Activated T-cell treated with anti-CD3 and anti-CD28 coated beads, Interleukin-2, amount 50 U/mL, for 24 hours (primary cell): Measurements from ENCODE around the gene TLE1.

Experiments used
- DNase-seq: peaks from one replicate; pipeline ENCODE4 v3.0.0-alpha.2; 2020
- H3K27ac Mint-ChIP-seq: 2 replicates; pipeline ENCODE4 v1.8.0; 2020; ENCODE audit warnings: mild to moderate bottlenecking, mixed read lengths
- H3K27me3 Mint-ChIP-seq: 2 replicates; pipeline ENCODE4 v1.8.0; 2020; ENCODE audit warnings: mixed read lengths
- H3K36me3 Mint-ChIP-seq: 2 replicates; pipeline ENCODE4 v1.8.0; 2020; ENCODE audit warnings: low read depth, mixed read lengths
- H3K4me1 Mint-ChIP-seq: 2 replicates; pipeline ENCODE4 v1.8.0; 2020; ENCODE audit warnings: low read depth, mixed read lengths
- H3K4me3 Mint-ChIP-seq: 2 replicates; pipeline ENCODE4 v1.8.0; 2020; ENCODE audit warnings: mild to moderate bottlenecking, moderate library complexity, mixed read lengths
- H3K9me3 Mint-ChIP-seq: 2 replicates; pipeline ENCODE4 v1.8.0; 2020; ENCODE audit warnings: mixed read lengths

TLE1 gene

GRCh38 chr9:81680006-81680405, 9.3 kb downstream of the TLE1 start:
- H3K9me3 Mint-ChIP-seq = no peaks in the 10 kb centered on the region
- DNase-seq = no peak
- H3K27me3 Mint-ChIP-seq = peaks cover 26% of the 10 kb centered on the region
- no peak overlapping the region for H3K27ac Mint-ChIP-seq
- H3K4me3 Mint-ChIP-seq = no peak overlapping the region
- no peaks in the 10 kb centered on the region for H3K36me3 Mint-ChIP-seq
- peaks cover 7% of the 10 kb centered on the region for H3K4me1 Mint-ChIP-seq

GRCh38 chr9:81678088-81678487, 11.3 kb downstream of the TLE1 start:
- peaks cover 7% of the 10 kb centered on the region for H3K4me1 Mint-ChIP-seq
- no peak for DNase-seq
- no peak overlapping the region for H3K4me3 Mint-ChIP-seq
- H3K27me3 Mint-ChIP-seq = peaks cover 26% of the 10 kb centered on the region
- H3K27ac Mint-ChIP-seq = no peak overlapping the region
- no peaks in the 10 kb centered on the region for H3K9me3 Mint-ChIP-seq
- no peaks in the 10 kb centered on the region for H3K36me3 Mint-ChIP-seq

DNA sequence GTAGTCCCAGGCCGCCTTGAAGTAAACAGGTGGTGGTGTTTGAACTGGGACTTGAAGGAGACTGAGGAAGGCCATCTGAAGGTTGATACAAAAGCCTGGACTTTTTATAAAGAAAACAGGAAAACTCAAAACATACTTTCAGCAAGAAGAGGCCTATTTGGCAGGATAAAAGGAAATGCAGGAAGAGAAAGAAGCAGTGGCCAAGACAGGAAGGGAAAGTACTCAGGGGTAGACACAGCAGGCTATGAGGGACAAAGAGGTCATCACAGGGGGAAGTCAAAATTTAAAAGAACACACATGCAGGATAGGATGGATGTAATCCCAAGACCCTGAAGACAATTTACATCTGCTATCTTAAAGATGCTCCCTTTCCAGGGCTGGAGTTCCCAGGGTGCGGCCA, 13.0 kb downstream of the TLE1 start:
- H3K4me3 Mint-ChIP-seq = no peak overlapping the region
- no peaks in the 10 kb centered on the region for H3K36me3 Mint-ChIP-seq
- H3K27ac Mint-ChIP-seq = no peak overlapping the region
- no peaks in the 10 kb centered on the region for H3K4me1 Mint-ChIP-seq
- H3K9me3 Mint-ChIP-seq = no peaks in the 10 kb centered on the region
- peaks cover 13% of the 10 kb centered on the region for H3K27me3 Mint-ChIP-seq
- no peak for DNase-seq

DNA sequence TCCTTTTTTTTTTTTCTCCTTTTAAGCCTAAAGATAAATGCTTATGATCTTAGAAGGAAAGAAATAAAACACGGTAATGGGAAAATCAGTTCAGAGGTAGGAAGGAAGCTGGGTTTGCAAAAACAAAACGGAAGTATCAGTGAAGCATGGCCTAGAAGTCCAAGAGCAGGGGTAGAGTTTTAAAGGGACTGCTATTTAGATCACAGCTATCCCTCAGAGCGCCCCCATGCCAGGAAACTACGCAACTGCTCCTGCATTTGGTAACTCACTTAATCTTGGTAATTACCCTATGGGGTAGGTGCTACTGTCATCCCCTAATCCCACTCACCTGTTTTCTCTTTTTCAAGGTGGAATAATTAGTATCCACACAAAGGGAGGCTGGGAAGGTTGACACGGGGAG, 16.0 kb downstream of the TLE1 start:
- no peaks in the 10 kb centered on the region for H3K36me3 Mint-ChIP-seq
- no peak for DNase-seq
- no peak overlapping the region for H3K27ac Mint-ChIP-seq
- no peaks in the 10 kb centered on the region for H3K9me3 Mint-ChIP-seq
- no peaks in the 10 kb centered on the region for H3K4me1 Mint-ChIP-seq
- no peak overlapping the region for H3K4me3 Mint-ChIP-seq
- H3K27me3 Mint-ChIP-seq = no peaks in the 10 kb centered on the region

- no peak for DNase-seq
- no peak overlapping the region for H3K27ac Mint-ChIP-seq
- no peaks in the 10 kb centered on the region for H3K4me1 Mint-ChIP-seq
- no peaks in the 10 kb centered on the region for H3K36me3 Mint-ChIP-seq
- no peaks in the 10 kb centered on the region for H3K27me3 Mint-ChIP-seq
- no peak overlapping the region for H3K4me3 Mint-ChIP-seq
- no peaks in the 10 kb centered on the region for H3K9me3 Mint-ChIP-seq
Observed at GRCh38 chr9:81671880-81672280, 17.5 kb downstream of the TLE1 start.

GRCh38 chr9:81669866-81670265, 19.5 kb downstream of the TLE1 start:
- Mint-ChIP-seq H3K36me3 (no peaks in the 10 kb centered on the region), H3K9me3 (no peaks in the 10 kb centered on the region), H3K4me3 (no peak overlapping the region), H3K4me1 (no peaks in the 10 kb centered on the region), H3K27me3 (no peaks in the 10 kb centered on the region), H3K27ac (no peak overlapping the region)
- no peak for DNase-seq

- H3K36me3 Mint-ChIP-seq = no peaks in the 10 kb centered on the region
- no peaks in the 10 kb centered on the region for H3K27me3 Mint-ChIP-seq
- H3K4me3 Mint-ChIP-seq = no peak overlapping the region
- H3K4me1 Mint-ChIP-seq = no peaks in the 10 kb centered on the region
- no peak for DNase-seq
- H3K9me3 Mint-ChIP-seq = no peaks in the 10 kb centered on the region
- H3K27ac Mint-ChIP-seq = no peak overlapping the region
Observed at GRCh38 chr9:81669041-81669651, 20.2 kb downstream of the TLE1 start.

DNA sequence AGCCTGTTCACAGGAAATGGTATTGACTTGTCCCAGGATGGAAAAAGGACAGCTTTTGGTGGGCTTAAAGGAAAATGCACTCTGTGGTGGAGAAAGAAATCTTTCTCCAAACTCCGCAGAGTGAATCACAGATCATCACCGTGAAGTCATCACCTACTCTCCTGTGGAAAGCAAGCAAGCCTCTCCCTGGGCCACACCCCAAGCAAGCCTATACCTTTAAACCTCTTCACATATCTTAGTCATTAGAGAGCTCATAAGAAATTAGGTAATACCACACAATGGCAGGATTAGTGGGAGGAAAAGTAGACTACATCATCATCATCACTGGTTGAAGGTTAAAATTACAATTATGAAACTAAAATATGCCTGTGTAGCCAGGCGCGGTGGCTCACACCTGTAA, 23.2 kb downstream of the TLE1 start:
- H3K27ac Mint-ChIP-seq = no peak overlapping the region
- no peaks in the 10 kb centered on the region for H3K9me3 Mint-ChIP-seq
- H3K4me1 Mint-ChIP-seq = no peaks in the 10 kb centered on the region
- H3K27me3 Mint-ChIP-seq = no peaks in the 10 kb centered on the region
- DNase-seq = no peak
- no peak overlapping the region for H3K4me3 Mint-ChIP-seq
- no peaks in the 10 kb centered on the region for H3K36me3 Mint-ChIP-seq

GRCh38 chr9:81665322-81665871, 23.9 kb downstream of the TLE1 start:
- Mint-ChIP-seq H3K27me3 (no peaks in the 10 kb centered on the region), H3K9me3 (no peaks in the 10 kb centered on the region), H3K36me3 (no peaks in the 10 kb centered on the region), H3K4me1 (no peaks in the 10 kb centered on the region), H3K27ac (no peak overlapping the region), H3K4me3 (no peak overlapping the region)
- no peak for DNase-seq

DNA sequence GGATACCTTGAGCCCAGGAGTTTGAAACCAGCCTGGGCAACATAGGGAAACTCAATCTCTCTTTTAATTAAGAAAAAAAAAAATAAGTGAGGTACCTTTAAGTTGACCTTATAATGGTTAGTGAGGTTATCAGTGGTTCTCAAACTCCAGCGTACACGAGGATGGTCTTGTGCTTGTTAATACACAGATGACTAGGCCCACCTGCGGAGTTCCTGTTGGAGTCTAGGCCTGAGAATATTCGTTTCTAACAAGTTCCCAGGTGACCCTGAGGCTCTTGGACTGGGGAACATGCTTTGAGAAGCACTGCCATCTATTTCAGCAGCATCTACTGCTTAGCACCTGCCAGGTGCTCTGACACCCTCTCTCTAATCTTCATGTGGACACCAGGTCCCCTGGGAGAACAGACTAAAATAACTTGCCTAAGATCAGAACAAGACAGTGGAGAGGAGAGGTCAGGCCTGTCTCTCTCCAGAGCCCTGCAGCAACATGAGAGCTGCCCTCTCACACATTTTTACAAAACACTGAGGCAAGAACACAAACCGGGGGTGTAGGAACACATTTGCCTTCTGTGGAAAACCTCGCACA, 24.6 kb downstream of the TLE1 start:
- Mint-ChIP-seq H3K36me3 (no peaks in the 10 kb centered on the region), H3K4me3 (no peak overlapping the region), H3K27ac (no peak overlapping the region), H3K4me1 (no peaks in the 10 kb centered on the region), H3K27me3 (no peaks in the 10 kb centered on the region), H3K9me3 (no peaks in the 10 kb centered on the region)
- DNase-seq = no peak

GRCh38 chr9:81661339-81661738, 28.0 kb downstream of the TLE1 start:
- Mint-ChIP-seq H3K27me3 (no peaks in the 10 kb centered on the region), H3K4me1 (peaks cover 2% of the 10 kb centered on the region), H3K4me3 (no peak overlapping the region), H3K9me3 (no peaks in the 10 kb centered on the region), H3K27ac (no peak overlapping the region), H3K36me3 (no peaks in the 10 kb centered on the region)
- no peak for DNase-seq

DNA sequence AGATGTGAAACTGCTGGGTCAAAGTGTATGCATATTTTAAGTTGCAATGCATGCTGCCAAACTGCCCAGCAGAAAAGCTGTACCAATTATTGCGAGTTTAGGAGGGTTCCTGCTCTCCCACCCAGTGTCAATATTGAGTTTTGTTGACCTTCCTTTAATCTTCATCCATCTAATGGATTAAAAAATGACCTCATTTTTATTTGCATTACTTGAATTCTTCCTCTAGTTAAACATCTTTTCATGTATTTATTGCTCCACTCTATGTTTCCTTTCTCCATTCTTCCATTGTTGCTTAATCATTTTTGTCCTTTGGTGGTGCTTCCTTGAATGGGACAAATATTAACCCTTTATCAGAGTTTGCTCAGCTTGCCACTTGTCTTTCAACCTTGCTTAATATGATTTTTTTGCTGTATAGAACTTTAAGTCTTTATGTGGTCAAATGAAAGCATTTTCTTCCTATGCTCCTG, 32.4 kb downstream of the TLE1 start:
- H3K36me3 Mint-ChIP-seq = no peaks in the 10 kb centered on the region
- no peak overlapping the region for H3K4me3 Mint-ChIP-seq
- H3K27ac Mint-ChIP-seq = no peak overlapping the region
- H3K27me3 Mint-ChIP-seq = no peaks in the 10 kb centered on the region
- H3K4me1 Mint-ChIP-seq = peaks cover 9% of the 10 kb centered on the region
- H3K9me3 Mint-ChIP-seq = no peaks in the 10 kb centered on the region
- no peak for DNase-seq

DNA sequence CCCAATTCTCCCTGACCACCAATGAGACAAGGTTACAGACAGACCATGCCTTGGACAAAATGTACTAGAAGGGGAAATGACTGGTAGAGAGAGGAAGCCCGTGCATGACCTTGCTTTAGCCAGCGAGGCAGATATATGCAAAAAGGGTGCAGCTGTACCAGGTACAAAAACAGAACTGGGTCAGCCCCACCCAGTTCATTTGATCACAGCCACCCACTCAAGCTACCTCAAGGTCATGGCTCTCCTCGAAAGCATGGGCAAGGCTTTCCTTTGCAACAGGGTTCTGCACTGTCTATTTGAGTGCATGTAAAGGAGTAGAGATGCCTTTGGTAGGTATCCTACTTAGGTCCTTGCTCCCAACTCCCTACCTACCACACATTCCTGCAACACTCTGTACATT, 33.3 kb downstream of the TLE1 start:
- Mint-ChIP-seq H3K27me3 (no peaks in the 10 kb centered on the region), H3K4me1 (peaks cover 9% of the 10 kb centered on the region), H3K4me3 (no peak overlapping the region), H3K36me3 (no peaks in the 10 kb centered on the region), H3K27ac (no peak overlapping the region), H3K9me3 (no peaks in the 10 kb centered on the region)
- no peak for DNase-seq

GRCh38 chr9:81653240-81653639, 36.1 kb downstream of the TLE1 start:
- no peak for DNase-seq
- Mint-ChIP-seq H3K4me3 (no peak overlapping the region), H3K4me1 (peaks cover 9% of the 10 kb centered on the region), H3K27ac (no peak overlapping the region), H3K9me3 (no peaks in the 10 kb centered on the region), H3K36me3 (no peaks in the 10 kb centered on the region), H3K27me3 (no peaks in the 10 kb centered on the region)

GRCh38 chr9:81652058-81652687, 37.2 kb downstream of the TLE1 start:
- Mint-ChIP-seq H3K4me3 (no peak overlapping the region), H3K9me3 (no peaks in the 10 kb centered on the region), H3K36me3 (no peaks in the 10 kb centered on the region), H3K4me1 (peaks cover 9% of the 10 kb centered on the region), H3K27ac (no peak overlapping the region), H3K27me3 (no peaks in the 10 kb centered on the region)
- DNase-seq = no peak
